Embryonic facial prominence (tissue), 1 donor: Measurements from ENCODE around the gene RNF17.
"Not testable (repeated sequence)": the region's sequence is repeated elsewhere in the genome, so short reads cannot be mapped to it uniquely, and the experiment has no call there.

ENCODE experiments used
- DNase-seq: peaks from one replicate; pipeline ENCODE4 v3.0.0-alpha.2; 2016; ENCODE audit errors: extremely low spot score

Gene RNF17, protein sequence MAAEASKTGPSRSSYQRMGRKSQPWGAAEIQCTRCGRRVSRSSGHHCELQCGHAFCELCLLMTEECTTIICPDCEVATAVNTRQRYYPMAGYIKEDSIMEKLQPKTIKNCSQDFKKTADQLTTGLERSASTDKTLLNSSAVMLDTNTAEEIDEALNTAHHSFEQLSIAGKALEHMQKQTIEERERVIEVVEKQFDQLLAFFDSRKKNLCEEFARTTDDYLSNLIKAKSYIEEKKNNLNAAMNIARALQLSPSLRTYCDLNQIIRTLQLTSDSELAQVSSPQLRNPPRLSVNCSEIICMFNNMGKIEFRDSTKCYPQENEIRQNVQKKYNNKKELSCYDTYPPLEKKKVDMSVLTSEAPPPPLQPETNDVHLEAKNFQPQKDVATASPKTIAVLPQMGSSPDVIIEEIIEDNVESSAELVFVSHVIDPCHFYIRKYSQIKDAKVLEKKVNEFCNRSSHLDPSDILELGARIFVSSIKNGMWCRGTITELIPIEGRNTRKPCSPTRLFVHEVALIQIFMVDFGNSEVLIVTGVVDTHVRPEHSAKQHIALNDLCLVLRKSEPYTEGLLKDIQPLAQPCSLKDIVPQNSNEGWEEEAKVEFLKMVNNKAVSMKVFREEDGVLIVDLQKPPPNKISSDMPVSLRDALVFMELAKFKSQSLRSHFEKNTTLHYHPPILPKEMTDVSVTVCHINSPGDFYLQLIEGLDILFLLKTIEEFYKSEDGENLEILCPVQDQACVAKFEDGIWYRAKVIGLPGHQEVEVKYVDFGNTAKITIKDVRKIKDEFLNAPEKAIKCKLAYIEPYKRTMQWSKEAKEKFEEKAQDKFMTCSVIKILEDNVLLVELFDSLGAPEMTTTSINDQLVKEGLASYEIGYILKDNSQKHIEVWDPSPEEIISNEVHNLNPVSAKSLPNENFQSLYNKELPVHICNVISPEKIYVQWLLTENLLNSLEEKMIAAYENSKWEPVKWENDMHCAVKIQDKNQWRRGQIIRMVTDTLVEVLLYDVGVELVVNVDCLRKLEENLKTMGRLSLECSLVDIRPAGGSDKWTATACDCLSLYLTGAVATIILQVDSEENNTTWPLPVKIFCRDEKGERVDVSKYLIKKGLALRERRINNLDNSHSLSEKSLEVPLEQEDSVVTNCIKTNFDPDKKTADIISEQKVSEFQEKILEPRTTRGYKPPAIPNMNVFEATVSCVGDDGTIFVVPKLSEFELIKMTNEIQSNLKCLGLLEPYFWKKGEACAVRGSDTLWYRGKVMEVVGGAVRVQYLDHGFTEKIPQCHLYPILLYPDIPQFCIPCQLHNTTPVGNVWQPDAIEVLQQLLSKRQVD (N-terminal part only)

DNA sequence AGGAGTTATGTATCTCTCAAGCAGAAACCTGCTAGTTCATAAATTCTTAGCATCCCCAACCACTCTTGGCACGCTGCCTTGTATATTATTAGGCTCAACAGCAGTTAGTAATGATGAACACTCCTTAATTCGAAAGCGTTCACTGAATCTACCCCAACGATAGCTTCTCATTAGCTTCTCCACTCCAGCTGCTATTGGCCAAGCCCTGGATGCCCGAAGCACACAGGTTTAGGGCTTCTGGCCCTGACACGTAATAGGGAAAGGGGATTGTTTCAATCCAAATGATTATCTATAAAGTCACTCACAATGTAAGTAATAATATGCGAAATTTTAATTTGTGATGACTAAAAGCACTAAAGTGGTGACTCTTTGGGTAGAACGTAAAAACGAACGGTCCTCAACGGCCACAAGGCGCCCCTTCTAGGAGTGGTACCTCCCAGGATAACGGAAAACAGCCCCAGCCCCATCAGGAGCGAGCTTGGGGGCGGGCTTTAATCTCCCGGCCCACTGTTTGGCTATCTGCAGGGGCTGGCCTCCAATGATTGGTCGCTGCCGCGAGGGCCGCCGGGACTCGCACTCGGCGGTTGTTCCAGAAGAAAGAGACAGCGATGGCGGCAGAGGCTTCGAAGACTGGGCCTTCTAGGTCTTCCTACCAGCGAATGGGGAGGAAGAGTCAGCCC is at the start of gene RNF17:
Gene RNF17, plus strand, starts transcription at position 574 of the 680 bp plus-strand sequence. Its CDS starts 35 bp downstream, at position 609.
- no peak for DNase-seq

DNA sequence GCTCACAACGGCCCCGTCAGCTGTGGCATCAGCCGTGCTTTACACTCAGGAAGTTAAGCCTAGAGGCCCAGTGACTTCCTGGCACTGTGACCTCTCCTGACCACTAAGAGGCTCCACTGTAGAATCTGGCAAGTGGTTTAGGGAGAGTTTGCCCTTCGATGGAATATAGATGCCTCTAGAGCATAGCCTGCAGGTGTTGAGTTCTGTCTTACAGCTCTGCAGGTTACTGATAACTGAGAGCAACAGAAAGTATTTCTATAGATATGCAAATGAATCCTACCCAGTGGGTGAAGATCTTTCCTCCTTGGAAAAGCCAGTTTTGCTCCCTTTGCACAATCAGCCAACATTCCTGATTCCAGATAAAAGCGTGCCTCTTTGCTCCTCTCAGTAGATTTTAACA is 48.0 kb upstream of the RNF17 start:
- no peak for DNase-seq

DNA sequence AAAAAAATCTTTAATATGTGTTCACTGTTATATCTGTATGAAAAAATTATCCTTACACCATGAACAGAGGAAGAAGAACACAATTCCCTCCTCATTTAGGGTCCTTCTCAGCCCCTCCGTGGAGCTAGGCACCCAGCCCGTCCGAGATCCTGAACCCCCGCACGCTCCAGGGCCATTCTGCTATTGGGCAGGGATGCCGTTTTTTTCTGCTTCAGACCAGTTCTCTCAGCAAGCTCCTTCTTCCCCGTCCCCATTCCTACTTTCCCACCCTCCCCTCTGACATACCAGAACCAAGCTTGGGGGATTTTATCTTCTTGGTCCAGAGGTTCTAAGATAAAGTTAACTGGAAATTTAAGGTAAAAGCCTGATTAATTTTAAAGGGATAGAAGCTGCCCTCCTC is 47.5 kb upstream of the RNF17 start:
- DNase-seq = no peak

DNA sequence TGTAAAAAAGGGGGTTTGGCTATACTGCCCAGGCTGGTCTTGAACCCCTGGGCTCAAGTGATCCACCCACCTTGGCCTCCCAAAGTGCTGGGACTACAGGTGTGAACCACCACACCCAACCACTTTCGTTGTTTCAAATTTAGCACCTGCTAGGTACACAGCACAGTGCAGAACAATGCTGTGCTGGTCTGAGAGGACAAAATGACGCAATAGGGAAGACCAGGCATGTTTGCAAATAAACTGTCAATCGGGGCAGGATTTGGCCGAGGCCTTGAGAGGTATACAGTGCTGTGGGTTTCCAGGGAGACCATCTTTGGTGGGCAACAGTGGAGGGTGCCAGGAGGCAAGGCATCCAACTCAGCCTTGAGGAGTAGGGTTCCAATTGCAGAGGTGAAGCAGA is 46.8 kb upstream of the RNF17 start:
- no peak for DNase-seq

DNA sequence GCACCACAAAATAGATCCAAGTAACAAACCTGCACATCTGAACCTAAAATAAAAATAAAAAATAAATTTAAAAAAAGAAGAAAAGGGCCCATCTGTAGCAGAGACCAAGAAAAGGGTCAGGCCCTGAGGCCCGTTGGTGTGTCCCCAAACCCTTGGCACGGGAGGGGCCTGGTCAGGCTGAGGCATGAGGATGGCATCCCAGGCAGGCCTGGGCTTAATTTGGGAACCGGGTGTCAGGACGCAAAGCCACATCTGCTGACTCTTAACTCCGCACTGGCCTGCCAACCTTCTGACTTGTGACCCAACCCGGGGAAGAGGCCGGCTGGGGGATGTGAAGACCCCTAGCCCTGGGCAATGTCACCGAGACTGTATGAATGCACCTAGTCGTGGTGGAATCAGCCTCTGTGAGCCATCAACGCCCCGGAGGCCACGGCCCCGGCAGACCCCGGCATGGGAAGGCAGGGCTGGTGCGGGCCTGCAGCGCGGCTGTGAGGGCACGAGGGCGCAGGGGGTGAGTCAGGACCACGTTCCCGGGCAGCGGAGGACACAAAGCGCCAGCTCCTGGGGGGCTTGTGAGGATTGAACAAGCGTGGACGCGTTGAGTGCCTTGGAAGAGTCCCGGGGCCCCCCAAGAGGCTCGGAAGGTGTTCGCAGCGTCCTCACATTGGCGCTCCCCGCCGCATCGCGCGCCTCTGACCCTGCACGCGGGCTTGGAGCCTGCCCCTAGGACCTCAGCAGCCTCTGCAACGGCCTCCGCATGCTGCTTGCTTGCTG is 45.6 kb upstream of the RNF17 start:
- no peak for DNase-seq

DNA sequence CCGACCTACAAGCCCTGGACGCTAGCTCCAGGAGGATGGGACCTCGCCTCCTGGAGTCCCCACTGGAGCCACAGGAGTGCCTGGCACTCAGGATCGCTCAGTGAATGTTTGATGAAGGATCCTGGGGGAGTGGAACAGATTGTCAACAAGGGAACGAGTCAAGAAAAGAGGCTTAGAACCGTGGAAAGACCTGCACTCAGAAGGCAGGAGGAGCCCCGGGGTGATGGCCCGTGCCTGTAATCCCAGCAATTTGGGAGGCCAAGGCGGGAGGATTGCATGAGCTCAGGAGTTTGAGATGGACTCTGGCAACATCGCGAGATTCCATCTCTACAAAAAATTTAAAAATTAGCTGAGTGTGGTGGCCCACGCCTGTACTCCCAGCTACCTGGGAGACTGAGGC is 44.8 kb upstream of the RNF17 start:
- no peak for DNase-seq

DNA sequence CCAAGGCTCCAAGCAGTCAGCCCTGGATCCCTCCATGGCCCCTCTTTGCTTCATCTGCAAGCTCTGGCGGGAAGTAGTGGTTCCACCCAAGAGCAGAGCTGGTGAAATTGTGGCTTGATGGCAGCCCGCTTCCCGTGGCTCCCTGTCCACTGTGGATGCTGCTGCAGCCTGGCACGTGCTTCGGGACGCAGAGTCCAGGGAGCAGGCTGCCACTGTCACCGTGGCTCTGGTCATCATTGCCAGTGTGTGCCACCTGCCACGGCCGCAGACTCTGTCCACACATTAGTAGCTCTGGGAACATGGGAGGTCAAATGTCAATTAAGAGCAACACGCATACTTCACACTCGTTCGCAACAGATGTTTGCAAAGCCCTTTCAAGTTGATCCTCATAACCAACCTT is 40.8 kb upstream of the RNF17 start:
- DNase-seq = no peak

DNA sequence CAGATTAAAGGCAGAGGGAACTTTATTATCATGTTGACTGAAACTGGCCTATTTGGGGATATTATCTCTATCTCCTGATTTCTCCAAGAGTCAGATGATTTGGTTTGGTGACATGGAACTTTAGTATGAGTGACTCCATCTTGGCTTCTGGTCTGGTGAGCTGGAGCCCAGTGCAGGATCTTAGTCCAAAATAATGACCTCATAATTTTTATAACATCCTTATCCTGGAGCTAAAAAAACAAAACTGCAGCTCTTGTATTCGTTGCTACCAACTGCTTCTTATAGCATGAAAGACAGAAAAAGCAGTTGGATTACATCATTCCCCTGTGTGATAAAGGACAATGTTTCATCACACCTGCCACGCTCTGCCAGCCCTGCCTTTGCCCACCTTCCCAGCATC is 39.3 kb upstream of the RNF17 start:
- no peak for DNase-seq

DNA sequence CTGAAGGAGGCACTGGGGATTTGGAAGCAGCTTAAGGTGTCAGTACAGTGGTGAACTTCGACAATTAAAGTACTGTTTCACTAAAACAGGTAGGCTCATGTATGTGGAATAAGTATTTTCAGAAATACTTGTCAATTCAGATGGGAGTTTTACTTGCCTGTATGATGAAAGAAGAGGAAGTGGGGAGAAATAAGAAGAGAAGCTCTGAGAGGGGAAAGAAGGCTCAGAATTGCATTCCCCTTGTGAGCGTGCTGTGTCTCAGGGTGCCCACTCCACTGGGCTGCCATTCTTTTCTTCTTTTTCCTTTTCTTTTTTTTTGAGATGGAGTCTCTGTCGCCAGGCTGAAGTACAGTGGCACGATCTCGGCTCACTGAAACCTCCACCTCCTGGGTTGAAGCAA is 38.6 kb upstream of the RNF17 start:
- no peak for DNase-seq

DNA sequence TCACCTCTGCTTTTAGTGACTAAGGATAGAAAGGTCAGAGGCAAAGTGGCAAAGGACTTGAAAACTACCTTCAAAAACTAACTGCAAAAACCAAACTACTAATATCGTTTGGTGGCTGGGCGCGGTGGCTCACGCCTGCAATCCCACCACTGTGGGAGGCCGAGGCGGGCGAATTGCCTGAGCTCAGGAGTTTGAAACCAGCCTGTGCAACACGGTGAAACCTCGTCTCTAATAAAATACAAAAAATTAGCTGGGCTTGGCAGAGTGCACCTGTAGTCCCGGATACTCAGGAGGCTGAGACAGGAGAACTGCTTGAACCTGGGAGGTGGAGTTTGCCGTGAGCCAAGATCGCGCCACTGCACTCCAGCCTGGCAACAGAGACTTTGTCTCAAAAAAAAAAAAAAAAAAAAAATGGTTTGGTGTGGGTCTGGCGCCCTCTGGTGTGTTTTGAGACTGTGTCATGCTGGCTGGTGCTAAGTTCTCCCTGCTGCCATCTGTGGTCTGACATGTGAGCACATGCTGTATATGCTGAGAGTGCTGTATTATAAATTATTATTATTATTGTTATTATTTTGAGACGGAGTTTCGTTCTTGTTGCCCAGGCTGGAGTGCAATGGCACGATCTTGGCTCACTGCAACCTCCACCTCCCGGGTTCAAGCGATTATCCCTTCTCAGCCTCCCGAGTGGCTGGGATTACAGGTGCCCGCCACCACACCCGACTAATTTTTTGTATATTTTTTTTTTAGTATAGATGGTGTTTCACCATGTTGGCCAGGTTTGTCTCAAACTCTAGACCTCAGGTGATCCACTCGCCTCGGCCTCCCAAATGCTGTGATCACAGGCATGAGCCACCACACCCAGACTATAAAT is 36.0 kb upstream of the RNF17 start:
- no peak for DNase-seq

DNA sequence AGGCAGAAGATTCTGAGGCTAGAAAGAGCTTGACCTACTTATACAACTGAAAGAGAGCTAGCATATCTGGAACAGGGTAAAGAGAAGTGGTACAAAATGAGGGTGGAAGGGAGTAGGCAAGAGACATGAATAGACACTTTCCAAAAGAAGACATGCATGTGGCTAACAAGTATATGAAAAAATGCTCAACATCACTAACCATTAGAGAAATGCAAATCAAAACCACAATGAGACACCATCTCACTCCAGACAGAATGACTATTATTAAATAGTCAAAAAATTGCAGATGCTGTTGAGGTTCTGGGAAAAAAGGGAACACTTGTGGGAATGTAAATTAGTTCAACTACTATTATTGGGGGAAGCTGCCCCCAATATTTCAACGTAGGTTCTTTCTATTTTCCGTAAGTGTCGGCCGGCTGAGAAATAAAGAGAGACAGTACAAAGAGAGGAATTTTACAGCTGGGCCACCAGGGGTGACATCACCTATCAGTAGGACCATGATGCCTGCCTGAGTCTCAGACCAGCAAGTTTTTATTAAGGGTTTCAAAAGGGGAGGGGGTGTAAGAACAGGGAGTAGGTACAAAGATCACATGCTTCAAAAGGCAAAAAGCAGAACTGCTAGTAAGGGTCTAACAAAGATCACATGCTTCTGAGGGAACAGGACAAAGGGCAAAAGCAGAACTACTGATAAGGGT is 32.9 kb upstream of the RNF17 start:
- DNase-seq = not testable (repeated sequence)

DNA sequence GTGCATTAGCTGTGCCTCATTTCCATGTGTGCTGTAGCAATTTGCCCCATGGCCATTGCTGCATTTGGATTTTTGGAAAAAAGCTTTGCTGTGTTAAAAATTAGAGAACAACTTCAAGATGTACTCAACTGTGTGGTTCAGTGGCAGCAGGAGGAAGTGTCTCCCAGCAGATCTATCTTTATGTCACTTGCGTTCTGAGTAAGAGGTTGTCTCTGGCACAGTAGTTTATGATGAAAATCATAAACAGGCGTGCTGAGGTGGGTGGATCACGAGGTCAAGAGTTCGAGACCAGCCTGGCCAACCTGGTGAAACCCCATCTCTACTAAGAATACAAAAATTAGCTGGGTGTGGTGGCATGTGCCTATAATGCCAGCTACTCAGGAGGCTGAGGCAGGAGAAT is 29.0 kb upstream of the RNF17 start:
- no peak for DNase-seq

DNA sequence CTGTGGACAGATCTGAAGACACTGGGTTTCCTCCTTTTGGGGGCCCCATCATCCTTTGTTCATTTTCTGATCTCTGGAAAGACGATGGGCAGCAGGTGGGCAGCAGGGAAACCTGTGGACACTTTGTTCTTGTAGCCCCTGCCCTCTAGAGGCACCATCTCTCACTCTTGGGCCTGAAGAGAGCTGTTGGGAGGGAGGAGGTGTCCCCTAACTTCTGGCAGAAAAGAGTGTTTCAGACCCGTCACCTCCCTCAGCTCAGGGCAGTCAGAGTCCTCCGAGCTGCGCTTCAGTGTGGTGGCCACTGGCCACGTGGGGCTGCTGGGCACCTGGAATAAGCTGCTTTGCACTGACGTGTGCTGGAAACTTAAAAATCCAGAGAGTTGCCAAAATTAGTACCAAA is 26.9 kb upstream of the RNF17 start:
- DNase-seq = no peak

DNA sequence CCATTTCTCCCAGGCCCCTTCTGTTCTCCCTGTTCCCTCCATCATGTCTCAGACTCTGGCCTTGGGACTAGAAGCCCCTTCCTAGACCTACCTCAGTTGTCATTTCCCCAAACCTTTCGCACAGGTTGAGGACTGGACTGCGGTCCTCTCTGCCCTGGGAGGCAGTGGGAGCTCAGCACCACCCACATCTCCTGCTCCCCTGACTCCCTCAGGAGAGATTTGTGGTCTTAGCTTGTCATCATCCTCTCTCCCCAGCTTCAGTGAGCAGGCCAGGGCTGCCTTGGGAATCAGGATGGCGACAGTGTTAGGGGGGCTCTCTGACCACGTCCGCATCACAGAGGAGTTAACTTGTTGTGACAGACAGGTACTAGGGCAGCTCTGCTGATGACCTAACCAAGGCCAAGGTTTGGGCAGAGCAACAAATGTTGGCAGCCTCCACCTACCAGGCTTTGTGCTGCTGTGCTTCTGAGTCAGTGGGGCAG is 25.6 kb upstream of the RNF17 start:
- no peak for DNase-seq

DNA sequence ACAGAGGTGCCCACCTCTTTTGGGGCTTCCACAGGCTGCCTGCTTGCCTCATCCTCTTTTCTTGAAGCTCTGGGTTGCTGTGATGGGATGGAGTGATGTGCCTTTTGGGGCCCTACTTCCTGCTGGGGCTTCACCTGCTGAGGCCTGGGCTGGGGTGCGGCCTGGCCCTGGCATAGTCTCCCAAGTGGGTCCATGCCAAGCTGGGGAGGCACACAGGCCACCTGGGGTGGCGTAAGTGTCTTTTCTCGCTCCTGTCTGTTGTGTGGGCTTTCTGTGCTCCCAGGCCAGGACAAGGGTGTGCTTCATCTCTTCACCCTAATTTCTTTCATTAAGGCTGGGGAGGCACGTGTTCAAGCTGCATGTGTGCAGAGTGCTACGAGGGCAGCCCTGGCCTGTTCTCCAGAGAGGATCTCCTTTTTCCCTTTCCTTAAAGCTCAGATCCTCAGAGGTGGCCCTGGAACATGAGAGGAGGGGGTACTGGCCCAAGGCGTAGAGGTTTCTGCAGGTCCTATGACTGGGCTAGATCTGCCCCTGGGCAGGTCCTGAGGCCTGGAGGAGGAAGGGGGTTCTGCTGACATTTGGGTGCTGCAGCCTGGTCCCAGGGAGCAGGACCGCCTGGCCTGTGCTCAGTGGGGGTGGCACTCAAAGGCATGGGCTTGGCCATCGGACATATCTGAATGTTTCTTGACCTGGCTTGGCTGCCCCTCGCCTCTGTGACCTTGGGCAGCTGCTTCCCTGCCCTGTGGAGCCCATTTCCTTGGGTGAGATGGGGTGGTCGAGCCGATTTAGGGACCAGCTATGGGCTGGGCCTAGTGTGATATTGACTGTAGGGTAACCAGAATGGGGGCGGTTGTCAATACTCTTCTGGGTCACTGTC is 23.7 kb upstream of the RNF17 start:
- DNase-seq = no peak

DNA sequence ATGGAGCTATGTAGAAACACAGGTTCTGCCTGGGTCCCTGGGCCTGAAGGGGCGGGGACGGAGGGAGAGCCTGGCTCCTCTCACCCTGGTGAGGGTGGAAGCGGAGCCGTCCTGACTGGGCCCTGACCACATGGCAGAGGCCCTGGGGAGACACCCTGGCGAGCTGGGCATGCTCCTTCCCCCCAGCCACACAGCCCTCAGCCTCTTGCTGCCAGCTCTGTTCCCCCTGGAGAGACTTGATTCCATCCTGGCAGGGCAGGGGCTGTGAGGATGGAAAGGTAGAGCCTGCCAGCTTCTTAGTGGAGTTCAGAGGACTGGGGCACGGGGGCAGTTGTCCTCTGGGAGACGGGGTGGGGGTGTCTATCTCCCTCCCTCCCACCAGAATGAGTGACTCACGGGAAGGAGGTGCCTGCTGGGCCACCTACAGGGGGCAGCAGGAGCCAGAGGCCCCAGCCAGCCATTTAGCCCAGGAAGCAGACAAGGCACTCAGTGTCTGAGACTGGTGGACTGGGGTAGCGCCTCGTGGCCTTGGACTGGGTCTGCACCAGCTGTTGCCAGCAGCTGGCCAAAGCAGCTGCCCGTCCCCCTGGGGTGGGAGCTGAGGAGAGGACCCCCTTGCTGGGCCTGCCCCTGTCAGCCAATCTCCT is 22.8 kb upstream of the RNF17 start:
- DNase-seq = no peak

DNA sequence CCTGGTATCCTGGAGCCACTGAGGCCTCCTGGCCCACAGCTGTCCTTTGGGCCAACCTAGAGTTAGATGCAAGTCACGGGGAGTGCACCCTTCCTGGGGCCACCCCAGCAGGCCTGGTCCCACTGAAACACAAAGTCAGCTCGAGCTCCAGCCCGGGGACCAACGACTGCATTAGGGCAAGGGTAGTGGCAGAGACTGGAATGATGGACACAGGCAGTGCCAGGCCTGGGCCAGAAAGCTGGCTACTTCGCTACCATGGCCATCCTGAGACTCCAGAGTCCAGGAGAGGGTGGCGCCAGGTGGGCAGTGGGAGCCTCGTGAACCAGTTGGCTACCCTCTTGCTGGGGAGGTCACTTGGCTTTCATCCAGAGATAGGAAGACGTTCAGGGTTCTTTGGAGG is 22.2 kb upstream of the RNF17 start:
- no peak for DNase-seq
